Fibroblast of skin of right biceps (primary cell): Measurements from ENCODE around the gene AP4E1.
"Not testable (repeated sequence)": the region's sequence is repeated elsewhere in the genome, so short reads cannot be mapped to it uniquely, and the experiment has no call there.

ENCODE experiments used
- DNase-seq: peaks from one replicate; pipeline ENCODE4 v3.0.0-alpha.2; 2013

AP4E1 gene

DNA sequence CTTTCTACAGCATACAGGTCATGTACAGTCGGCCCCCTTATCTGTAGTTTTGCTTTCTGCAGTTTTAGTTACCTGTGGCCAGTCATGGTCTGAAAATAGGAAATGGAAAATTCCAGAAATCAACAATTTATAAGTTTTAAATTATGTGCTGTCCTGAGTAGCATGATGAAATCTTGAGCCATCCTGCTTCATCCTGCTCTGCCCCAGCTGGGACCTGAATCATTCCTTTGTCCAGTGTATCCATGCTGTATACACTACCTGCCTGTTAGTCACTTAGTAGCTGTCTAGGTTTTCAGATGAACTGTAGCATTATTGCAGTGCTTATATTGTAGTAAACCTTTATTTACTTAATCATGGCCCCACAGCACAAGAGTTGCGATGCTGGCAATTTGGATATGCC, 44.8 kb downstream of the AP4E1 start:
- peak; percentile 63 for DNase-seq

GRCh38 chr15:50954837-50955236, 46.4 kb downstream of the AP4E1 start:
- not testable (repeated sequence) for DNase-seq

- no peak for DNase-seq
Measured at GRCh38 chr15:50959717-50960116, 51.2 kb downstream of the AP4E1 start.

DNA sequence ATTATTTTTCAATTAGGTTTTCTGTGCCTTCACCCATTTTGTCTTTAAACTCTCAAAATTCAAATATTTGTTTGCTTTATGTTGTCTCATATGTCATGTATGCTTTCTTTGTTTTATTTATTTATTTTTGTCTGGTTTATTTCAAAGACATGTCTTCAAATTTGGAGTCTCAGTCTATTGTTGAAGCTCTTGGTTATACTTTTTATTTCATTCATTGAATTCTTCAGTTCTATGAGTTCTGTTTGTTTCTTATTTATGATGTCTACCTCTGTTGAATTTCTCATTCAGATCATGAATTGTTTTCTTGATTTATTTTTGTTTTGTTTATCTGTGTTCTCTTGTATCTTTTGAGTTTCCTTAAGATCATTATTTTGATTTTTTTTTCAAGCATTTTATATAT, 55.6 kb downstream of the AP4E1 start:
- DNase-seq, result no peak

GRCh38 chr15:50968353-50968752, 59.9 kb downstream of the AP4E1 start:
- DNase-seq, result peak; percentile 3

DNA sequence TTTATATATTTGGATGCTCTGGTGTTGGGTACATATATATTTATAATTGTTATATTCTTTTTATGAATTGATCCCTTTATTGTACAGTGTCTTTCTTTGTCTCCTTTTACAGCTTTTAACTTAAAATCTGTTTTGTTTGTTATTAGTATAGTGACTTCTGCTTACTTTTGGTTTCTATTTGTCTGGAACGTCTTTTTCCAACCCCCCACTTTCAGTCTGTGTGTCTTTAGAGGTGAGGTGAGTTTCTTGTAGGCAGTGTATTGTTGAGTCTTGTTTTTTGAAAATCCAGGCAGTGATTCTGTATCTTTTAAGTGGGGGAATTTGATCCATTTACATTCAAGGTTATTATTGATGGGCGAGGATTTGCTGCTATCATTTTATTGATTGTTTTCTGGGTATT, 62.0 kb downstream of the AP4E1 start:
- no peak for DNase-seq

DNA sequence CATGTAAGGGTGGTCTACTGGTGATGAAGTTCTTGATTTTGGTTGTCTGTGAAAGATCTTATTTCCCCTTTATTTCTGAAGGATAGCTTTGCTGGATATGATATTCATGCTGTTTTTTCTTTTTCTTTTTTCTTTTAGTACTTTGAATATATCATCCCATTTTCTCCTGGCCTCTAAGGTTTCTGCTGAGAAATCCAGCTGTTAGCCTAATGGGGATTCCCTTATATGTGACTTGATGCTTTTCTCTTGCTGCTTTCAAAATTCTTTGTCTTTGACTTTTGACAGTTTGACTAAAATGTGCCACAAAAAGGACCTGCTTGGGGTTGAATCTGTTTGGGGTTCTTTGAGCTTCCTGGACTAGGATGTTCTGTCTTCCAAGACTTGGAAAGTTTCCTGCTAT, 62.6 kb downstream of the AP4E1 start:
- DNase-seq, result no peak

- no peak for DNase-seq
Measured at GRCh38 chr15:50971542-50971941, 63.1 kb downstream of the AP4E1 start.

GRCh38 chr15:50973605-50974004, 65.1 kb downstream of the AP4E1 start:
- DNase-seq, result no peak

- DNase-seq, result peak; percentile 3
Measured at GRCh38 chr15:50977162-50977561, 68.7 kb downstream of the AP4E1 start.

DNA sequence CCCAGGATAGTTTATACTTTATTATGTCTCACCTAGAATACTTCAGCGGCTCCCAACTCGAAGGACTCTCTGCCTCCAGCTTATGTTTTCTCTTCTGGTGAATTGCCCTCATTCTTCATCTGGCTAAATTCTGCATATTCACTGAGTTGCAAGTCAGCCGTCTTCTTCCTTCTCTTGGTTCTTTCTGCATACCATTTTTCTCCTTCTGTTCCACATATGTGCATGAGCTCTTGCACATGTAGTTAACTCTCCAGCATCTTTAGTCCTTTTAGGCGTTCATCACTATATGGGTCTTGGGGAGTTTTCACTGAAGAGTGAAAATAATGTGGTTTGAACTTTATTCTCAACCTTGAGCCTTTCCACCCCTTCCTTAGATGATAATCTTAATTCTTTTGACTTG, 70.1 kb downstream of the AP4E1 start:
- DNase-seq, result no peak

DNA sequence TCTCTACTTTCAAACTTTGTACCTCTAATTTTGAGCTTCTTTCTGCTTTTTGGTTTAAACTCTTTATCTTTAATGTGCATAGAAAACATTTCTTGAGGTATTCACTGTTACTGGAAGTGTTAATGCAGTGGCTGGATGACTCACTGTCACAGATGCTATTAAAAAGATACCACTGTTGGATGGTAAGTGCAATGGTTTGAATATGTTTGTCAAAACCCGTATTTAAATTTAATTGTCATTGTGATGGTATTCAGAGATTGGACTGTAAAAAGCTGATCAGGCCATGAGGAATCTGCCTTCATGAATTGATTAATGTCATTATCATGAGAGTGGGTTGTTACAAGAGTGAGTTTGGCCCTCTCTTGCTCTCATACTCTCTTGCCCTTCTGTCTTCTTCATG, 70.6 kb downstream of the AP4E1 start:
- DNase-seq, result peak; percentile 60

- peak; percentile 25 for DNase-seq
Measured at GRCh38 chr15:50993598-50993997, 85.1 kb downstream of the AP4E1 start.

DNA sequence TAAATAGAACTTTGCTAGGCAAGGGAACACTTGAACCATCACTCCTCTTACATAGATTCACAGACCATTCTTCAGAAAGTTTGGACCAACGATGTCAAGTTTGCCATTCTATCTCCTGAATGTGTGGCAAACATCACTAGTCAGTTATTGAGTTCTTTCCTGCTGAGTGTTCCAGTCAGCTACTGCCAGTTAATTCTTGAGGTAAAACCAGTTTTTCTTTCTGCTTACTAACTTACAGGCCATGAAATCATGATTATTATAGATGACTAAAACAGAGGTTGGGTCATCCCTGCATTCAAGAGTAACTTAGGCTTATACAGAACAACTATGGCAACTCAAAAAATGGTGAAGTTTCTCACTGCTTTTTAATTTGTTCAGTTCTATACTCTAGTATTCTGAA, 88.2 kb downstream of the AP4E1 start:
- peak; percentile 56 for DNase-seq

- no peak for DNase-seq
Measured at GRCh38 chr15:50997371-50998051, 89.0 kb downstream of the AP4E1 start.

DNA sequence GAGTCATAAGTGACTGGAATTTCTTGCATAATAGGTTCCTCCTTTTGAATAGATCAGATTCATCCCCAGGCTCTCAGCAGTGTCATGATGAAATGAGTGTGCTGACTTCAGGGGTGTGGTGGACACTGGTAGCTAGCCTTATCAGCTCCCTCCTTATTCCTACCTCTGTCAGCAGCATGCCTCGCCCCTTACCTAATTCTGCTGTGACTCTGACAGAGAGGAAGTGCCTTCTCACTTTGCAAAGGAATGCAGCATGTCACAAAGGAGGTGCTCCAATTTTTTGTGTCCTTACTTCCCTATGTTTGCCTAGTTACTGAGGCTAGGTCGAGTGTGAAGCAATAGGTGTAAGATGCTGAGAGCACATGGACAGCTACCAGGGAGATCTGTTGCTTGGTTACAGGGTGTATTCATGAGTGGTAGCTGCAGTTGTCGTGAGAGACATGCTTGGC, 95.6 kb downstream of the AP4E1 start:
- DNase-seq, result peak; percentile 12

DNA sequence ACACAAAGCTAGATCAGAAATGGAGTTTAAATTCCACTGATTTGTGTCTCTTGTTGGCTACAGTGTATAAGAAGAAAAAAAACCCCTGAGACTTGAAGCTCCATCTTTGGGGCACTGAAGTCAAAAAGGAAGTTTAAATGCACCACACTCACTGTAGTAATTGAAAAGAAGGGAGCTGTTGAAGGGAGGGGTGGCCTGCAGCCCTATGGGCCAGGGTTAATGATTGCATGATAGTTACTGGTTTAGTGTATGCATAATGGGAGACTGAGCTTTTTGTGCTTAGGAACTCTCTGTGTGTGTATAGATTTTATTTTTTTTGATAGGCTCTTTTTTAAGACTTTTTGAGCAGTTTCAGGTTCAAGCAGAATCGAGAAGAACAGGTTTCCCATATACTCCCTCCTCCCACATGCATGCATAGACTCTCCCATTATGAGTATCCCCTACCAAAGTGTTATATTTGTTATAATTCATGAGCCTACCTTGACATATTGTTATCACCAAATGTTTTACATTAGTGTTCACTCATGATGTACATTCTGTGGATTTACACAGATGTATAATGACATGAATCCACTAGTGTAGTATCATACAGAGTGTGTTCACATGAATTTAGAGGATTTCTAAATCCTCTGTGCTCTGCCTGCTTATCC, 98.0 kb downstream of the AP4E1 start:
- DNase-seq, result no peak

- no peak for DNase-seq
Measured at GRCh38 chr15:51007131-51007666, 98.7 kb downstream of the AP4E1 start.

DNA sequence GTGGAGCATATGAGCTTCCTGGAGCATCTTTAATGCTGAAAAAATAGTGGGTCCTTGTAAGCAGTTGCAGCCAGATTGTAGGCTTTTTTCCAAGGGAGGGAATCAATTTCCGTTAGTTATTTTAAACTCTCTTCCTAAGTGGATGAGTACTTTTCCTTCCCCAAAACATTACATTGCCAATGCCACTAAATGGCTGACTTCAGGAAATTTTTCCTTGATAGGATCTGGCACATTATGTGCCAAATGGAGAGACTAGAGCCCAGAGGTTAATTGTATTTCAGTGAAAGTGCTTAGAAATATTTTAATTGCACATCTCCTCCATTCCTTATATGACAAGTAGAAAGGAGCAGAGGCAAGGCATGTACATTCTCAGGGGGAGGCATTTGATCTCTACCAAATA, 102.7 kb downstream of the AP4E1 start:
- no peak for DNase-seq

GRCh38 chr15:51016615-51017014, 108.1 kb downstream of the AP4E1 start:
- no peak for DNase-seq

DNA sequence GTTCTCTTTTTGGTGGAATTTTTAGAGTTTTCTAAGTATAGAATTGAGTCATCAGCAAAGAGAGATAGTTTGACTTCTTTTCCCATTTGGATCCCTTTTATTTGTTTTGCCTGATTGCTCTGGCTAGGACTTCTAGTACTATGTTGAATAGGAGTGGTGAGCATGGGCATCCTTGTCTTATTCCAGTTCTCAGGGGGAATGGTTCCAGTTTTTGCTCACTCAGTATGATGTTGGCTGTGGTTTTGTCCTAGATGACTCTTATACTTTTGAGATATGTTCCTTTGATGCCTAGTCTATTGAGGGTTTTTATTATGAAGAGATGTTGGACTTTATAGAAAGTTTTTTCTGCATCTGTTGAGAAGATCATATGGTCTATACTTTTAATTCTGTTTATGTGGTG, 113.7 kb downstream of the AP4E1 start:
- no peak for DNase-seq

DNA sequence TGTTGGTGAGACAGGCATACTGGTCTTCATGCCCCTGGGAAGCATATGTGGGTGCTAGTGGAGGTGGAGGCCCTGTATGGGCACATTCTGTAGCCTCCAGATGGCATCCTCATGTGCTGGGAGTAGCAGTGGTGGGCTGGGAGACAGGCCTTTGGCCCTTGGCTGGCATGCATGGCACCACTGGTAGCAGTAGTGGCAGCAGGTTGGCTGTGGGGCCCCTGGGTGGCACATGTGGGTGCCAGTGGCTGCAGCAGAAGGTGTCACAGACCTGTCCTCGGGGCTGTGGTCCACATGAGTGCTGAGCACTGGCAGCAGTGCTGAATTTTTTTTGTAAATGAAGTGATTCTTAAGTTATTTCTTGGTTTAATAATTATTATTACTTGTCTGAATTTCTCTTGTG, 115.0 kb downstream of the AP4E1 start:
- DNase-seq, result no peak

- DNase-seq, result peak; percentile 16
Measured at GRCh38 chr15:51024735-51025453, 116.4 kb downstream of the AP4E1 start.

GRCh38 chr15:51025454-51025846, 117.0 kb downstream of the AP4E1 start:
- DNase-seq, result no peak
